Stimulated activated naive CD8-positive, alpha-beta T cell treated with anti-CD3 and anti-CD28 coated beads, Interleukin-15, Interleukin-2, amounts not matched to agents 100 ng/mL and 50 ng/mL, for 24 hours (primary cell): ENCODE data around the gene ZNF664.
"Not testable (repeated sequence)": the region's sequence is repeated elsewhere in the genome, so short reads cannot be mapped to it uniquely, and the experiment has no call there.

Experiments used
- H3K27ac Mint-ChIP-seq: one replicate; pipeline ENCODE4 v1.8.0; 2021; ENCODE audit warnings: mild to moderate bottlenecking, mixed read lengths
- H3K27me3 Mint-ChIP-seq: one replicate; pipeline ENCODE4 v1.8.0; 2021; ENCODE audit warnings: mixed read lengths
- H3K36me3 Mint-ChIP-seq: one replicate; pipeline ENCODE4 v1.8.0; 2021; ENCODE audit warnings: low read depth, mixed read lengths
- H3K4me1 Mint-ChIP-seq: one replicate; pipeline ENCODE4 v1.8.0; 2021; ENCODE audit warnings: low read depth, mixed read lengths
- H3K4me3 Mint-ChIP-seq: one replicate; pipeline ENCODE4 v1.8.0; 2021; ENCODE audit warnings: mild to moderate bottlenecking, mixed read lengths
- H3K9me3 Mint-ChIP-seq: one replicate; pipeline ENCODE4 v1.8.0; 2021; ENCODE audit warnings: mixed read lengths

Gene ZNF664

DNA sequence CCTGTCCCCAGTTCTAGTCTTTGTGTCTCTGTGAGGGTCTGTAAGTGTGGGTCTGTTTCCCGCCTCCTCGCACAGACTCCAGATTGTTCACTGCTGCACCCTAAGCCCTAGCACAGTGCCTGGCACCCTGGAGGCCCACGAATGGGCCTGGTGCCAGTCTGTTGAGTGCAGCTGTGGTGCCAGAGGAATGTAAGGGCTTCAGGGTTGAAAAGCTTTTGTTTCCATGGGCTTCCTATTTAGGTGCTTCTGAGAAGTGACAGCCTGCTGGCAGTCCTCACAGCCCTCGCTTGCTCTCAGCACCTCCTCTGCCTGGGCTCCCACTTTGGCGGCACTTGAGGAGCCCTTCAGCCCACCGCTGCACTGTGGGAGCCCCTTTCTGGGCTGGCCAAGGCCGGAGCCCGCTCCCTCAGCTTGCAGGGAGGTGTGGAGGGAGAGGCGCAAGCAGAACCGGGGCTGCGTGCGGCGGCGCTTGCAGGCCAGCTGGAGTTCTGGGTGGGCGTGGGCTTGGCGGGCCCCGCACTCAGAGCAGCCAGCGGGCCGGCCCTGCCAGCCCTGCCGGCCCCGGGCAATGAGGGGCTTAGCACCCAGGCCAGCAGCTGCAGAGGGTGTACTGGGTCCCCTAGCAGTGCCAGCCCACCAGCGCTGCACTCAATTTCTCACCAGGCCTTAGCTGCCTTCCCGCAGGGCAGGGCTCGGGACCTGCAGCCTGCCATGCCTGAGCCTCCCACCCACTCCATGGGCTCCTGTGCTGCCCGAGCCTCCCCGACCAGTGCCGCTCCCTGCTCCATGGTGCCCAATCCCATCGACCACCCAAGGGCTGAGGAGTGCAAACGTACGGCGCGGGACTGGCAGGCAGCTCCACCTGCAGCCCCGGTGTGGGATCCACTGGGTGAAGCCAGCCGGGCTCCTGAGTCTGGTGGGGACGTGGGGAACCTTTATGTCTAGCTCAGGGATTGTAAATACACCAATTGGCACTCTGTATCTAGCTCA, 26.2 kb upstream of the ZNF664 start:
- not testable (repeated sequence) for H3K27ac Mint-ChIP-seq, H3K4me3 Mint-ChIP-seq, H3K4me1 Mint-ChIP-seq

DNA sequence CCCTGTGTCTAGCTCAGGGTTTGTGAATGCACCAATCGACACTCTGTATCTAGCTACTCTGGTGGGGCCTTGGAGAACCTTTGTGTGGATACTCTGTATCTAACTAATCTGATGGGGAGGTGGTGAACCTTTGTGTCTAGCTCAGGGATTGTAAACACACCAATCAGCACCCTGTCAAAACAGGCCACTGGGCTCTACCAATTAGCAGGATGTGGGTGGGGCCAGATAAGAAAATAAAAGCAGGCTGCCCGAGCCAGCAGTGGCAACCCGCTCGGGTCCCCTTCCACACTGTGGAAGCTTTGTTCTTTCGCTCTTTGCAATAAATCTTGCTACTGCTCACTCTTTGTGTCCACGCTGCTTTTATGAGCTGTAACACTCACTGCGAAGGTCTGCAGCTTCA, 25.5 kb upstream of the ZNF664 start:
- not testable (repeated sequence) for H3K9me3 Mint-ChIP-seq, H3K36me3 Mint-ChIP-seq, H3K27me3 Mint-ChIP-seq, H3K4me1 Mint-ChIP-seq, H3K4me3 Mint-ChIP-seq, H3K27ac Mint-ChIP-seq

More for the DNA sequence above, 26.2 kb upstream of the ZNF664 start:
- not testable (repeated sequence) for H3K27me3 Mint-ChIP-seq, H3K9me3 Mint-ChIP-seq
- H3K36me3 Mint-ChIP-seq: peaks cover 11% of the 10 kb centered on the region

DNA sequence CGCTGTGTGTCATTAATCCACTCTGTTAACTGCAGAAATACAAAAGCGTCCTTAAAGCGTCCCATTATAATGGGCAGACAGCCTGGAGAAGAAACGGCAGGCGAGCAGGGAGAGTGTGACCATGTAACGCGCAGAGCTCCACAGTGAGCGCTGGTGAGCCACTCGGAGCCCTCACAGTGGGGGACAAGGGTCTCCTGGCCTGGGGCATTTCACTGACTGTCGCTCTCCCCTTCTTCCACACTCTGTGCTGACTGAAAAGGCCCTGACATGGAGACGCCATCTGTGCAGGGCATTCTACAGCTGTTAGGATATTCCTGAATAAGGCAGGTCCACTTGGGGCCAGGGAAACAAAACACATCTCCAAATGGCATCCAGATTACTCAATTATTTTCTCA, 24.6 kb upstream of the ZNF664 start:
- Mint-ChIP-seq H3K4me1 (no peaks in the 10 kb centered on the region), H3K9me3 (no peaks in the 10 kb centered on the region), H3K27ac (no peak overlapping the region), H3K27me3 (no peaks in the 10 kb centered on the region), H3K36me3 (no peaks in the 10 kb centered on the region), H3K4me3 (no peak overlapping the region)

DNA sequence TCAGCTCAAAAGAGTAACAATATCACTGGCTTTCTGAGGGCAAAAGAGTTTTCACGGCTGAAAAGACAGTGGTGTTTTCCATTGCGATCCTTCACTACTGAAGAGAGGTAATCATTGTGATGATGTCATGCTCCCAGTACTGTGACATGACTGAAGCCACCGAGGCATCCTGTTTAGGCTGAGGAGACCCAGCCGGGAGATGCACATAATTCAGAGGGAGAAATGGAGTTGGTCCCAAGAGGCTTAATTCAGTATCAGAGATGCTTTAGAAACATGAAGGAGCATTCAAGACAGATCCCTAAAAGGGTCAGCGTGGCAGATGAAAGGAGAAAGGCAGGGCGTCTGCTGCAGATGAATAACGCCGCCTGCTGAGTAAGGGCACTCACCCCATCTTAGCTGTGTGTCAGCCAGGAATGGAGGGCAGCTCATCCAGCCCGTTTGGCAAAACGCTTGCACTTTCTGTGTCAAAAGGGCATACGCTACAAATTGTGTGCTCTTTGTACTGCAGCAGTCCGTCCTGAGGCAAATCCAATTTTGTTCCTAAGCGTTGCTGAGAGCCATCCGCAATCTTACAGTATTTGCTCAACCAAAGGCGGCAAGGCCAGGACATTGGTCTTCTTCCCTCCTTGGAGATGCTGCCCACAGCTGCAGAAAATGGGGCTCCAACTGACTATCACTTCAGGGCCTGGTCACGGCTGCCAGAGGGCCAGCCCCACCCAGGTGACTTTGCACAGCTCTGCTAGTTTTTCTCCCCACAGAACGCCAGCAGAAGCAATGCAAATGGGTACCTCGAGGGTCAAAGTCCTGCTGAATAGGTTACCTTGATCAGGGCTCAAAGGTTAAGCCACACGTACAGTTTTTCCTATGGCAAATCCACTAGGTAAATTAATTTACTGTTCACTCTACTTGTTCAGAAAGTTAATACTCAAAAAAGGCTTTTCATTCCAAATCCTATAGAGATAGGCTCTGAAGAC, 23.9 kb upstream of the ZNF664 start:
- Mint-ChIP-seq H3K27me3 (no peaks in the 10 kb centered on the region), H3K4me3 (no peak overlapping the region), H3K9me3 (no peaks in the 10 kb centered on the region), H3K27ac (no peak overlapping the region), H3K4me1 (no peaks in the 10 kb centered on the region), H3K36me3 (no peaks in the 10 kb centered on the region)

DNA sequence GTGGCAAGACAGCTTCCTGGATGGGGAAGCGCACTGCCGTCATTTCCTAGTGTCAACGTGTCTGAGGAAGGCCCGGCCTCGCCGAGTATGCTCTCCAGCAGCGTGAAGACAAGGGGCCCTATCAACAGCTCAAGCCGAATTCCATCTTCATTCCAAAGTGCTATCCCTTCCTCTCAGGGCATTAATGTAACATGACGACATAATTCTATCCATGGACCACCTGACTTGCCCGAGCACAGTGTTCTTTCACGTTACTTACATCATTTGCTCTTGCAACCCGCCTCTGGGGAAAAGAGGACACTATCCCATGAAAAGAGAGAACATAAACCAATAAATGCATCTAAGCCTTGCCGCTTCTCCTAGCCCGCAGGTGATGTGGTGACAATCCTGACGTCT, 23.2 kb upstream of the ZNF664 start:
- Mint-ChIP-seq H3K27ac (no peak overlapping the region), H3K4me1 (no peaks in the 10 kb centered on the region), H3K36me3 (no peaks in the 10 kb centered on the region), H3K4me3 (no peak overlapping the region), H3K9me3 (no peaks in the 10 kb centered on the region), H3K27me3 (no peaks in the 10 kb centered on the region)

DNA sequence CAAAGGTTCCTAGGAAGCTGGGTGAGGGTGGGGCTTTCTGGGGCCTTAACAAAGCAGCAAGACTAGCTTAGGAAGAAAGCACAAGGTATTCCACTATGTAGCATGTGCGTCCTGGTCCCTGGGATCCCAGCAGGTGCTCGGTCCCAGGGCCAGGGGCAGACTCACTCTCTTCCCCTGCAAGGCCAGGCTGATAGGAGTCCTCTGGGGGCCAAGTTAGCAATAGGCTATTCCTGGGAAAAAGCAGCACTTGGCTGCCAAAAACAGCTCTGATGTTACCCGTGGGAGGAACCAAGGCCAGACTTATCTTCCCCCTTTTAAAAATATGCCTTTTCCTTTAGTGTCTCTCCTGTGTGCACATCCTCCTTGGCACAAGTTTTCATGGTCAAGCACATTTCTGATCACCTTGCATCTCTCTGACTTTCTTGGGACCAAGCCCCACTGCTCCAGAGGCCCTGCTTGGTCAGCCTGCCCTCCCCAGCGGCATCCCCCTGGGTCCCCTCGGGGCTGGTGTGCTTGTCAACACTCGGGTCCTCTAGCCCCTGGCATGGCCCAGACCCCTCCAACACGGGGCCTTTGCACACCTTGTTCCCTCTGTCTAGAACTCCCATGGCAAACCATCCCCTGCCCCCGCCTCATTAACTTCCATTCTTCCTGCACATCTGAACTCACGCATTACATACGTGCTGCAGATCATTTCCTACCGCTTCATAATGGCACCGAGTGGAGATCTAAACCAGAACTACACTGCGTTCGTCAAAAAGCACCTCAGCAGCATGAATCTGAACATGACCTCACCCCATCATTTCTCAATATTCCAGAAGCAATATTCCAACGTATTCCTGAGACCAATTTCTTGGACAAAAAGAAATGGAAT, 22.3 kb upstream of the ZNF664 start:
- no peaks in the 10 kb centered on the region for H3K4me1 Mint-ChIP-seq
- no peak overlapping the region for H3K27ac Mint-ChIP-seq
- H3K9me3 Mint-ChIP-seq: no peaks in the 10 kb centered on the region
- no peak overlapping the region for H3K4me3 Mint-ChIP-seq
- H3K36me3 Mint-ChIP-seq: no peaks in the 10 kb centered on the region
- H3K27me3 Mint-ChIP-seq: no peaks in the 10 kb centered on the region

DNA sequence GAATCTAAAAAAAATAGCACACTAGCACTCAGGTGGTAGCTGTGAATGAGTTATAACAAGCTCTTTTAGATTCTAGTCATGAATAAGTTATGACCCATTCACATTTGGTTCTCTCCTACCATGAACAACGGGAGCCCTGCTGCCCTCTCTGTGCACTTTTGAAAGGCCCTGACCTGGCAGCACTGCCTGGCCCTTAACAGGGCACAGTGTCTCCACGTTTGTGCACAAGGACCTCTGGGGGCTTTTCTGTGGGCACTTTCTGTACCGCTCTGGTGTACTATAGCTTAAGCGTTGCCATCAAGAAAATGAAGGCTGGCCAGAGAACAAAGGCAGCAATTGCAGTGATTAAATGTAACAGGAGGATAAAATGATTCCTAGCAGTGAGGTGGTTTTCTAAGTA, 21.5 kb upstream of the ZNF664 start:
- no peaks in the 10 kb centered on the region for H3K27me3 Mint-ChIP-seq
- H3K27ac Mint-ChIP-seq: no peak overlapping the region
- H3K4me3 Mint-ChIP-seq: no peak overlapping the region
- no peaks in the 10 kb centered on the region for H3K36me3 Mint-ChIP-seq
- no peaks in the 10 kb centered on the region for H3K9me3 Mint-ChIP-seq
- H3K4me1 Mint-ChIP-seq: no peaks in the 10 kb centered on the region

DNA sequence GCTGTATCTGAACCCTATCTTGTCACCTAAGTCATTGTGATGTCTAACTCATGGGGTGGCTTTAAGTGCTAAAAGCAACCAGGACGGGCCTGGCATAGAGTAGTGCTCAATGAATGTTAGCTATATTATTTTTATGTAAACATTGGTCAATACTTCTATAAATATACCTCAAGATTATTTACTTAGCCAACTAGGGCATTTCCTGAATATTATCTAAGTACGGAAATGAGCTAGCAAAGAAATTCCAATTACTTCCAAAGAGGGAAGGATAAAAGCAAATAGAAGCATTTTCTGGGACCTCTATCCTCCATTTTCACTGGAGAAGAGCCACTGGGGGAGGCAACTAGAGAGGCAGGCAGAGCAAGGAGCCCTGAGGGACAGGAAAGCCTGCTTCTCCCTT, 21.0 kb upstream of the ZNF664 start:
- Mint-ChIP-seq H3K27ac (no peak overlapping the region), H3K4me1 (no peaks in the 10 kb centered on the region), H3K4me3 (no peak overlapping the region), H3K9me3 (no peaks in the 10 kb centered on the region), H3K36me3 (no peaks in the 10 kb centered on the region), H3K27me3 (no peaks in the 10 kb centered on the region)

DNA sequence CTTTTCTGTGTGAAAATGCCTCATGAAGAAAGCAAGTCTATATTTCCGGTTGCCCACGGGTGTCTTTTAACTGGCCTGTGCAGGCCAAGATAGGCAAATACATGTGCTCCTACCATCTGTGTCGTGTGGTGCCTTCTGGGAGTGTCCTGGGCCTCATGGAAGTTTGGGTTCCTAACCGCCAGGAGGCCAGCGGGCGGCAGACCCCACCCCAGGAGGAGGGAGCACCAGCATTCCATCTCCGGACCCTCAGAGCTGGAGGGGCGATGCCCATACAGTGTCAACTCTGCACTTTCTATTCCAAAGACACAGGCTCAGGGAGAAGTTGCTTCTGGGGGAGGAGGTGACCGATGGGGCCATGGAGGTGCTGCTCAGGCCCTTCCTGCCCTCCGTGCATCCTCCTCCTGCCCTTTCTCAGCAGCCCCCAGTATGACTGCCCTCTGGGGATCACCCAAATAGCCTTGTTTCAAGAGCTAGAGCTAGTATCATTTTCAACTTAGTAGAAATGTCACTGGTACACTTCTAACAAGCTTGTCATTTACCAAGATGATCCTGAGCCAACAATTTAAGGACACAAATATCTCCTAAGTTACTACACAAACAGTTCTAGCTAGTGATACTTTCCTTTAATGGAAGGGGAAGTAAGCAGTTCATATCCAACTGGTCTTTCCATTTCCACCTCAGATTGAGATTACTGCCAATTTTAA, 18.2 kb upstream of the ZNF664 start:
- Mint-ChIP-seq H3K9me3 (no peaks in the 10 kb centered on the region), H3K27me3 (no peaks in the 10 kb centered on the region), H3K27ac (no peak overlapping the region), H3K36me3 (no peaks in the 10 kb centered on the region), H3K4me1 (no peaks in the 10 kb centered on the region), H3K4me3 (no peak overlapping the region)

DNA sequence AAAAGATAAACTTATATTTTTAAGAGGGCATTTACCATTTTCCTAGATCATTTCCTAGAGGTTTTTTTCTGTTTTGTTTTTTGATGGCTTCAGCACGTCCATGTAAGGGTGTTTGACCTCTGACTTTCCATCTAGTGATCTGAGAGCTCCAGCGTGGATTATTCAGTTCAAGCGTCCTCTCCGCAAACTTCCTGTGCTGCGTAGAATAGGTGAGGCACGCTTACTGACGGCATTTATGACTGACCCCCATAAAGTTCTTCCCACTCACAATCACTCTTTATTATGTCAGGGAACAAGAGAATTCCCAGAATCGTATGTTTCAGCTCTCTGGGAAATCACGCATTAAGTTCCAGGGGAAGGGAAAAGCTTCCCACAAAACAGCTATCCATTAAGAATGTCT, 16.8 kb upstream of the ZNF664 start:
- Mint-ChIP-seq H3K4me1 (no peaks in the 10 kb centered on the region), H3K27ac (no peak overlapping the region), H3K9me3 (no peaks in the 10 kb centered on the region), H3K27me3 (no peaks in the 10 kb centered on the region), H3K36me3 (no peaks in the 10 kb centered on the region), H3K4me3 (no peak overlapping the region)

DNA sequence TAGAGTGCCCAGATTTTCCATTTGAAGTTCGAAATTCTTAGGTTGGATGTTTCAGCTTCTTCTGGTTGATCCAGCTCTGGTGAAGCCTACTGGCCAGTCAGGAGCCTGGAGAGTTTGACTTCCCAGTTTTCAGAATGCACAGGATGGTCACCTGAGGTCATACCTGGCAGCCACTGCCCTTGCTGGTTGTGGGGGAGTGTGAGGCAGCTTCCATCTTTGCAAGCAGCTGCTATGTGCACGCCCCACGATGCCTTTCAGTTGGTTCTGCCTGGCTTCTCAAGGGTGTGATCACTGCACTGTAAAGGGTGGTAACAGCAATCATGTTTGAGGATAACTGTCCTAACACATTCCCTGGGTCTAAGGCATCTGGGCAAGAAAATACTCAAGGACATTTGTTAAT, 15.8 kb upstream of the ZNF664 start:
- Mint-ChIP-seq H3K9me3 (no peaks in the 10 kb centered on the region), H3K27me3 (no peaks in the 10 kb centered on the region), H3K4me3 (no peak overlapping the region), H3K36me3 (no peaks in the 10 kb centered on the region), H3K4me1 (no peaks in the 10 kb centered on the region), H3K27ac (no peak overlapping the region)

DNA sequence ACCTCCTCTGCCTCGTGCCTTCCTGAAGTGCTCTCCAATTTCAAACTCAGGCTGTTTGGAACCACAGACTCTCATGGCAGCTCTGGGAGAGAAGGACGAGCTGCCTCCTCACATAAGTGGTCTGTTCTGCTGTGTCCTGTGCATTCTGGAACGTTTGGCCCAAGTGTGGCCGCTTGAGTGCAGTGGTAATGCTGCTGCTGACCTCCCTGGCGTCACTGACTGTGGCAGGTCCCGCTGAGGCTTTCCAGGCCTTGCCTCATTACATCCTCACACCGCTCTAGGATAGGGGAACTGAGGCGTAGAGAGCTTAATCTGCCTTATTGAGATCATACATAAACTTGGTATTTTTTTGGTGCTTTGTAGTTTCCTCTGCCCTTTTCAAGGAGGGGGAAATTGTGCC, 14.6 kb upstream of the ZNF664 start:
- no peaks in the 10 kb centered on the region for H3K27me3 Mint-ChIP-seq
- H3K9me3 Mint-ChIP-seq: no peaks in the 10 kb centered on the region
- H3K4me3 Mint-ChIP-seq: no peak overlapping the region
- no peaks in the 10 kb centered on the region for H3K36me3 Mint-ChIP-seq
- H3K4me1 Mint-ChIP-seq: no peaks in the 10 kb centered on the region
- H3K27ac Mint-ChIP-seq: no peak overlapping the region

DNA sequence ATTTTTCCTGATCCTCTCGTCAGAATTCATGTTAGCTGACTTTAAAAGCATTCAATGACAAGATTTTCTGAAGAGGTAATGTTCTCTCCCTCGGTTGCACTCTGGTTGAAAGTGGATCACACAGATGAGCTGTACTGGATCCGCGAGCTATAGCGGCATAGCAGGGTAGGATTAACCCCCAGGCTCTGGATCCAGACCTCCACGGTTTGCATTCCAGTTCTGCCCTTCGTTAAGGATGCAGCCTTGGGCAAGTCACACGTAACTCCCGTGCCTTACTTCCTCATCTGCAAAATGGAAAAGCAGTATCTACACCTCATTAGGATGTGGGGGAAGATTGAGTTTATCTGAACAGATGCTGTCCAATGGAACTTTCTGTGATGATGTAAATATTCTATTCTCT, 14.1 kb upstream of the ZNF664 start:
- Mint-ChIP-seq H3K4me3 (no peak overlapping the region), H3K27me3 (no peaks in the 10 kb centered on the region), H3K27ac (no peak overlapping the region), H3K36me3 (no peaks in the 10 kb centered on the region), H3K4me1 (no peaks in the 10 kb centered on the region), H3K9me3 (no peaks in the 10 kb centered on the region)
